GM18873 (cell line): ENCODE results near the gene BLID.

Experiments used
- ATAC-seq: cut with Tn5 transposase; IDR thresholded peaks from one replicate; pipeline ENCODE4 v1.9.1; 2021; ENCODE audit warnings: mild to moderate bottlenecking, moderate library complexity, moderate number of reproducible peaks; ENCODE audit not compliant: unreplicated experiment, low FRiP score

The BLID gene

GRCh38 chr11:122091835-122092234 lies 24.2 kb downstream of the BLID start:
- no peak for ATAC-seq

- no peak for ATAC-seq
These were observed 26.9 kb downstream of the BLID start for GRCh38 chr11:122089111-122089510.

GRCh38 chr11:122085712-122086111 lies 30.3 kb downstream of the BLID start:
- ATAC-seq = no peak

- ATAC-seq = no peak
These were observed 30.8 kb downstream of the BLID start for GRCh38 chr11:122085264-122085663.

GRCh38 chr11:122082205-122082604 lies 33.8 kb downstream of the BLID start:
- no peak for ATAC-seq

- ATAC-seq = no peak
These were observed 34.9 kb downstream of the BLID start for GRCh38 chr11:122081073-122081472.

- ATAC-seq = no peak
These were observed 38.6 kb downstream of the BLID start for GRCh38 chr11:122077459-122077858.

- no peak for ATAC-seq
These were observed 39.4 kb downstream of the BLID start for GRCh38 chr11:122076512-122077120.

- no peak for ATAC-seq
These were observed 41.0 kb downstream of the BLID start for GRCh38 chr11:122075016-122075415.

- no peak for ATAC-seq
These were observed 42.0 kb downstream of the BLID start for GRCh38 chr11:122074022-122074421.

GRCh38 chr11:122071709-122072202 lies 44.3 kb downstream of the BLID start:
- ATAC-seq = no peak

- no peak for ATAC-seq
These were observed 46.2 kb downstream of the BLID start for GRCh38 chr11:122069707-122070360.

GRCh38 chr11:122068837-122069236 lies 47.2 kb downstream of the BLID start:
- ATAC-seq = no peak

GRCh38 chr11:122068141-122068540 lies 47.9 kb downstream of the BLID start:
- ATAC-seq = no peak
